DMS114 treated with DMSO at 0.1 percent for 48 hours (cell line): ENCODE data around the gene PPFIBP1.

Experiments
- DNase-seq: peaks from one replicate; lab custom pipeline; 2025; ENCODE audit not compliant: unreplicated experiment; lab: John Stamatoyannopoulos, UW

Gene PPFIBP1

DNA sequence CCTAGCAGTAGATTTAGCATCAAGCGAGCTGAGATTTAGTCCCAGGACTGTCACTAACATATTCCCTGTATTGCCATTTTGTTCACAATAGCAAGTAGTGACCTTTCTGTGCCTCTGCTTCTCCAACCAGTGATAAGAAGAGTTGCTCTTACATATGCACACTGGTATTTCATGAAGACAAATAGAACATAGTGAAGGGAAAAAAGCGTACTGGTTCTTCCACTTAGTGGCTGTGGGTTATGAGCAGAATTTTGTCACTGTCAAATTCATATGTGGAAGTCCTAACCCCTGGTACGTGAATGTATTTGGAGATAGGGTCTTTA lies 12.3 kb upstream of the PPFIBP1 start:
- no peak for DNase-seq

DNA sequence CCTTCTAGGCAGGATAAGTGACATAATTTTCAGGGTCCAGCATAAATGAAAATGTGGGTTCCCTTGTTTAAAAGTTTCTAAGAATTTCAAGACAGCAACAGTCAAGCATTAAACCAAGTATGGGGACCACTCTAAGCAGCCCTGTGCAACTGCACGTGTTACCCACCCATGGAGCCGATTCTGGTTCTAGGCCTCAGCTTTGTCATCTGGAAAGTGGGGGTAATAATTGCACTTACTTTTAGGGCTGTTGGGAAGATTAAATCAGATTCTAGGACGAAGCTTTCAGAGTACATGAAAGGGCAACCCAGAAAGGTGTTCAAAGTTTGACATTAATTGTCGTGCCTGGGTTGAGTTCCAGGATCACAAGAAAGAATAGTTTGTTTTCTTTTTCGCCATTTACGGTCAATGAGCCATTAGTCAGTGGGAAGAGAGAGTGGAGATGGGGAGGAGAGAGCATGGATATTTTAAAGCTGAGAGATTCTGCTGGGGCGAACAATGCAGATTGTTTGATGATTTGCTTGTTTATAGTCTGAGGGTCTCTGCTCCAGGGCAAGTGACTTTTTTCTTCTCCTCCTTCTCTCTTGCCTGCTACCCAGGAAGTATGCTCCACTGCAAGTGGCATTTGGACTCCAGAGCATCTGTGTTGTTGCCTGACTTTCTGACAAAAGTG lies 10.7 kb upstream of the PPFIBP1 start:
- no peak for DNase-seq

DNA sequence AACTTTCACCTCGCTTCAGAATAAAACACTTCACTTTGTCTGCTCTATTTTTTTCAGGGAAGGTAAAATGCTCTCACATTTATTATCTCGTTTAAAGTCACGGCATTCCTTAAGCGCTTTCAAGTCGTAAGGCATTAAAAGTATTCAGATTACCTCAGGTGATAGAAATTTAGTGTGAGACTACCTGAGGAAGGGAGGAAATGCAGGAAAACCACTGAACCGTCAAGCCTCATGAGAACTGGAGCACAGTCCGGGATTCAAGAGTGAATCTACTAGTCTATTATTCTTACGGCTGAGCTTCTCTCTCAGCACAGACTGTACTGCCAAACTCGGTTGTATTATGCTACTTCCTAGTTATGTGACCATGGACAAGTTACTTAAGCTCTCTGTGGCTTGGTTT lies 8.3 kb upstream of the PPFIBP1 start:
- no peak for DNase-seq

- no peak for DNase-seq
These were observed 7.4 kb upstream of the PPFIBP1 start for GRCh38 chr12:27516625-27517024.

DNA sequence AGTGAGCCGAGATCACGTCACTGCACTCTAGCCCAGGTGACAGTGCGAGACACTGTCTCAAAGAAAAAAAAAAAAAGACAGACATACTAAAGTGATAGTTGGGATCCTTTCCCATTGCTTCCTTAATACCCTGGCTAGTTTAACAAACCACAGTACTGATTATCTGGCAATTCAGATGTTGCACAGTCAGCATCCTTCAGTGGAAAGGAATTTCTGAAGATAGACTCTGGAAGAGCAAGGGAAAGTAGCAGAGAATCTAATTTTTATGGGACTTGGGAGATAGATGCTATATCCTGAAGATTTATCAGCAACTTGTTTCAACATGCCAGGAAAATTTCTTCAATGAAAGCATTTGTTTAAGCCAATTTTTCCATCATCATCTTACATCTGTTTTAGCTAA lies 6.5 kb upstream of the PPFIBP1 start:
- DNase-seq: no peak

DNA sequence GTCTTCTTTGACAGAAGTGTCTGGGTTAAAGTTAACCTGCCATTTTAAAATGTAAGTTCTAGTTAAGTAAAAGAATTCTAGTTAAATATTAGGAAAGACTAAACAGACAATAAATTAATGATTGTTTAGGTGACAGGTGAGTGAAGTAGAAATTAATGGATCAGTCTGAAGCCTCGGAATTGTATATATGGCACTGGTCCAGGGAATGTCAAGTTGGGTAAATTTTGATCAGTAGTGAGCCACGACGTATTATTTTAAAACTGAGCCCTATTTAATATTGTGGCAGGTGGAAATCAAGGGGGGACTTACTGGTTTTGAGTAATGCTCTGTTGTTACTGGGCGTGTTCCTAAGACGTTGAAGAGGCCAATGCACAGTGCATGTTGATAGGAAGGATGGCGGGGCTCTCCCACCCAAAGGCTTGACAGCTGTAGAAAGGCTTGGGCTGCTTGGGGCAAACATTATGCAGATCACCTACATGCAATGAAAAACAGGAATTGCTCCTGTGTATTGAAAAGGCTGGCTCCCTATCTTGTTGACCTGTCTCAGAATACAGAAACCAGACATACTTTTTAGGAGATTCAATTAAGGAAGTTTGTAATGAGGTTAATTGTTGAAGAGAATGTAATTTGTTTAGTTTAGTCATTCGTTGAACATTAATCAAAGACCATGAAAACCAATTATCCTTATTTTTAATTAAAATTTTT lies 5.9 kb upstream of the PPFIBP1 start:
- no peak for DNase-seq

DNA sequence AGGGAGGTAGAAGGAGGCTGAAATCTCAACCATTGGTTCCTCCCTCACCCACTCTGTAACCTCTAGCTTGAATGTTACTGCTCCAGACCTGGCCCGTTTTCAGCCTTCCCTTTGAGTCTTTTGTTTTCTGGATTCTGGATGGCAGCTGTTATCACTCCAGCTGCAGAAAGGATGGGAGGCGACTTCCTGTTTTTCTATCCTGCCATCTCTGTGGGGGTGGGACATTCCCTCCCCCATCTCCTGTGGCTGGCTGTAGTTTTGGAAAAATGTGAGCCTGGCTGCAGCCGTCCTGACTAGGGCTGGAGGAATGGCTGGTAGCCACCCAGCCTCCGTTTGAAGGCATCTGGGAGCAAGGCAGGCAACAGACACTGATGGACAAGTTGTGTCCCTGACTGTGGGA lies 2.9 kb upstream of the PPFIBP1 start:
- DNase-seq: no peak

- DNase-seq: no peak
These were observed 2.0 kb upstream of the PPFIBP1 start for GRCh38 chr12:27521981-27522380.

DNA sequence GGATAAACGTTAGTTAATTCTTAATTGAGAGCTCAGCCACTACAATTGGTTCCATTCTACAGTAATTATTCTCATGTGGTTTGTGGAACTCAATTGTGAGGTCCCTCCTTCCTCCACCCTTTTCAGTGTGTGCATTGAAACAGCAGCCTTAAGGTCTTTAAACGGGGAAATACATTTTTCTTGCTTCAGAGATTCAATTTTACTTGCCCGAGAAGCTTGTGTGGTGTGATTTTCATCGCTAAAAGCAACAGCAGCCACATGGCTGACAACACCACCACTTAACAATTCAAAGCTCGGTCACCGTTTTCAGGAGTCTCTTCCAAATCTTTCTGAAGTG lies 733 bp upstream of the PPFIBP1 start:
- no peak for DNase-seq

DNA sequence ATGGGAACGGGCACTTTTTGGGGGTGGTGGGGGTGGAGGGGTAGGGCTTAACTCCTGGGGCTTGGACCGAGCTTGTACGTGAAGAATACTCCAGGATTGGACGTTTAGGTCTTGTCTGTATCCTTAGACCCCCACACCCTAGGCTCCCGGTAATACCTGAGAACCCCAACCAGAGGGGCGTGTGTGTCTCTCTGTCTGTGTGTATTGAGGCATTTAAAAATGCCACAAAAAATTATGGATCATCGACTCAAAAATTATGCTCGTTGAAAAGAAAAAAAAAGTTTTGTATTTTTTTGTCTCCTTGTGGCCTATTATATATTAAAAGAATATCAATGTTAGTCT lies 459 bp downstream of the PPFIBP1 start:
- no peak for DNase-seq

DNA sequence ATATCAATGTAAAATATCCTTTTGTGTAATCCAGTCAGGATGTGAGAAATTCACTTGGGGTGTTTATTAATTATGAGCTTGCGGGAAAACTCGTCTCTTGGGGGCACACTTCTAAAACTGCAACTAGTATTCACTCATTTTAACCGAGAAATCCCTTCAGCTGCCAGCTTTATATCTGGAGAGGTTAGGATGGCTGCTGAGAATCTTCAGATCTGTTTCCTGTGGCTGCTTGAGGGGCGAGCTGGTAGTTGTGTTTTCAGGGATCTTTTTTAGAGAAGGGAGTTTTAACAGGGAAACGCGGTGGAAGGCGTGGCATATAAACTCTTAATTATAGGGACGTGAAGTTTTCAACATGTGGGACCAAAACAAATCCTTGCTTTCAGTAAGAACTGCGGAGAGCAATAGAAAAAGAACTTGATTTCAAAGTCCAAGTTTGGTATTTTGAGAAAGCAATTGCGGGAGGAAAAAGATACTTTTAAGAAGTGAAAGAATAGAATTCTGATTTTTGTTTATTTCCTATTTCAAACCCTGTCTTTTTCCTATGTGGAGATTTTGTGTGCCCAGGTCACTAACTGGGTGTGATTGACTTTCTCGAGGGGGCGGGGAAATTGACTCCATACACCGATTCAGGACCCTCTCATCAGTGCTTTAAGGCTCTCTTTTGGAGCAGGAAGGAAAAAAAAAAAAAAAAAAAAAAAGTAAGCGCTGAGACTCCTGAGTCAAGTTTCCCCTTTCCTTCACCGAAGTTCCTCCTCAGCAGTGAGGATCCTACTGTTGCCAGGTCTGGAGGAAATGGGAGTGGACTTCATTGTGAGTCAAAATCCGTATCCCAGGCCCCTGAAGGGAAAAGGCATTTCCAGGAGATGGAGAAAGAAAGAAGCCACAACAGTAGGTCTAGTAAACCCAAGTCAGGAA lies 1.1 kb downstream of the PPFIBP1 start:
- no peak for DNase-seq

DNA sequence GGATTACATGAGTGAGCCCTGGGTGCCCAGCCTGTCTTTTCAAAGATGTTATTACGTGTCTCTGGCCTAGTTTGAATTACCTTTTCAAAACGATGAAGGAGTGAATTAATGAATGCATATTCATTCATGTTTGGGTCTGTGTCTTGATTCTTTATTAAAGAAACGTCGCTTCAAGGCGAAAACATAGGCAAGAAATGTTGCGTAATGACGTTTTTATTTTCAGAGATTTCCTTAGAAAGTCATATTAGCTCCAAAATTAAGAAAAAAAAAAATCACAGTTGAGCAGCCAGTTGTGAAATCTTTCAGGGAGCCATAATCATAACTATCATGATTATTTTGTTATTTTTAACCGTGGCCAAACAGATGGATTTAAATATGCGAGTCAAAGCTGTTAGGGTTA lies 3.5 kb downstream of the PPFIBP1 start:
- DNase-seq: no peak

- DNase-seq: no peak
These were observed 4.8 kb downstream of the PPFIBP1 start for GRCh38 chr12:27528788-27529187.

- DNase-seq: no peak
These were observed 6.3 kb downstream of the PPFIBP1 start for GRCh38 chr12:27530157-27530922.

GRCh38 chr12:27531896-27532295 lies 7.9 kb downstream of the PPFIBP1 start:
- DNase-seq: no peak

GRCh38 chr12:27534060-27534764 lies 10.2 kb downstream of the PPFIBP1 start:
- DNase-seq: no peak

DNA sequence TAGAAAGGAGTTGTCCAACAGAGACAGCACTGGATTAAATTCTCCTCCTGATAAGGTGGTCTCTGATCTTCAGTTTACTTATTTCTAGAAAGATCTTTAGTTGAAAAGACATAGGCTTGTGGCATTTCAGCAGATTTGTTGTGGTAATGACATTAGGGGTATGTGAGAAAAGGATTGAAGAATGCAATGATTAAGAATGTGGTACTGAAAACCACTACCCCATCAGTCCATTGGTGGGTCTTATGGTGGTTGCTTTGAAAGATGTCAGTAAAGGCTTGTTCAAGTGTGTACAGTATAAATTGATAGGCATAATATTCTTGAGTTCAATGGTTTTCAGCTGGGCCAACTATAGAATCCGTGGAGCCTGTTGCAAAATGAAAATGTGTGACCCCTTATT lies 10.8 kb downstream of the PPFIBP1 start:
- DNase-seq: no peak

DNA sequence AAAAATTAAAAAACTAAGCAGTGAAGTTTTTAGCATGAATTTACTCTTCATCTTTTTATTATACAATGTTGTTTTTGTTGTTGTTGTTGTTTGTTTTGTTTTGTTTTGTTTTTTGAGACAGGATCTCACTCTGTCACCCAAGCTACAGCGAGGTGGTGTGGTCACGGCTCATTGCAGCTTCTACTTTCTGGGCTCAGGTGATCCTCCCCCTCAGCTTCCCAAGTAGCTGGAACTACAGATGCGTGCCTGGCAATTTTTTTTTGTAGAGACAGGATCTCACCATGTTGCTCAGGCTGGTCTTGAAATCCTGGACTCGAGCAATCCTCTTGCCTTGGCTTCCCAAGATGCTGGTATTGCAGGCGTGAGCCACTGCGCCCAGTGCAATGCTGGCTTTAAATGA lies 11.3 kb downstream of the PPFIBP1 start:
- DNase-seq: no peak

DNA sequence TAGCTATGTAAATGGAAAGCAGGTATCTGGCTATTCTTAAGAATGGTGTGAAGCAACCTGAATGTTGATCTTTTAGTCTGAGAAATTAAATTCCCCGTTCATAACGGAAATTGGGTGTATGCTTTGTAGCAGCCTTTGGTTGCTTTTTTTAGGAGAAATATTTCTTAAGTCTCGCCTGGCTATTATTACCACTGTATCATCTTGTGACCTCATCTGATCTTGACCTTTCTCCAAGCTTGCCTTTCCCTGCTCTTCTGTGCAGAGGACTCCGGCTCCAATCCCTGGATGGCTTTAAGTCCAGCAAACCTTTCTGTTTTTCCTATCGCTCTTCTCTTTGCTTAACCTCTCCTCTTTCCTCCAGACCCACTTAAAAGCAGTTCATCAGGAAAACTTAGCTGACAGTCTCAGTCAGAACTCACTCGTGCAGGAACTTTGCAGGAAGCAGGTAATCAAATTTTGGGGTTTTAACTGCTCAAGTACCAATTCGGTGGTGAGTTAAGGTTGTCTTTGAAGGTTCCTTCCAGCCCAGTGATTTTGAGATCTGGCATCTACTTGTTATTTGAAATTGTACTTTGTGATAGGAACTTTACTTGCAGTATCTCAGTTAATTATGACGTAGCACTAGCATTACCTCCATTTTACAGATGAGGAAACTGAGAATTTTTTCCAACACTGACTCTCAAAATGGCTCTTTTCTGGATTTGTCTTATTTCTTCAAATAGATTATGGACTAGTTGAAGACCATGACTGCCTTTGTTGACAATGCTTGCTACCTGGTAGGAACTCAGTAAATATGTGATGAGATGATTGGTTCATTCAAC lies 14.1 kb downstream of the PPFIBP1 start:
- no peak for DNase-seq

DNA sequence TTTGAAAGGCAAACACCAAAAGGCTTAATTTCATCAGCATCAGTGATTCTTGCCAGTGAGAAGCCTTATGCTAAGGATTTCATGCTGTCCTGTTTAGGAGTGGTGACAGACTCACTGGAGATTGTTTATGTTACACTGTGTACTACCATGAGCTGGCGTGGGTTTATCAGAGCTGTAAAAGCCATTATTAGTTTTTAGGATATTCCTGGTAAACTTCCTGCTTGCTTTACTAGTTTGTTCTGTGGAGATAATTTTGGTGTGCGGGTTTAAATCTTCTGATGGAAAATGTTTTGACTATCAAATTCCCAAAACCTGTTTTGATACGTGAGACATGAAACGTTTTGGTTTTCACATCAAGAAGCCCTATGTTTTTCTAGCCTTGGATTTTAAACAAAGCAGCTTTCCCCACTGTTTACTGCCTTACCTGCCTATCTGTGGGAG lies 15.2 kb downstream of the PPFIBP1 start:
- DNase-seq: no peak
